Lower leg skin (tissue), 3 donors: ENCODE measurements around the gene GIGYF2.

ENCODE experiments used
- POLR2A ChIP-seq, 2 donors: fragments of 450-650 bp; IDR thresholded peaks; one replicate each; pipeline ENCODE4 v1.6.1; 2016 to 2017; ENCODE audit warnings: antibody characterized with exemption in 2 of 2, mild to moderate bottlenecking in 1 of 2, moderate library complexity in 1 of 2
- TF ChIP-seq, protein P1 (sequence below), 3 donors: fragments of 450-650 bp; IDR thresholded peaks; one replicate each; pipeline ENCODE4 v1.5.1; 2016; ENCODE audit warnings: antibody characterized with exemption in 3 of 3, mild to moderate bottlenecking in 3 of 3, moderate library complexity in 2 of 3

DNA sequence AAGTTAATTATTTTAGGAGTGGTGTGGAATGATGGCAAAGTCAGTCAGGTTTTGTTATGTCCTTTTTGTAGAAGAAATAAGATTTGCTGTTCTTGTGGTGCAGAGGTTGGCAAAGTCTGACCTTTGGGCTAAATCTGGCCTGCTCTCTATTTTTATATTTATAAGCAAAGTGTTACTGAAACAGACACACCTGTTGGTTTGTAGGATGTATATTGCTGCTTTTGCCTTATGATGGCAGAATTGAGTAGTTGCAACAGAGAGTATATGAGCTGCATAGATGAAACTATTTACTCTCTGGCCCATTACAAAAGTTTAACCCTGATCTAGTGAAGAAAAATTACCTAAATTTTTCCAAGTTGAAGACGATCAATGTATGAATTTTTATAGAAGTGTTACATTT is 113.3 kb downstream of the GIGYF2 start:
- TF ChIP-seq, protein P1, sequence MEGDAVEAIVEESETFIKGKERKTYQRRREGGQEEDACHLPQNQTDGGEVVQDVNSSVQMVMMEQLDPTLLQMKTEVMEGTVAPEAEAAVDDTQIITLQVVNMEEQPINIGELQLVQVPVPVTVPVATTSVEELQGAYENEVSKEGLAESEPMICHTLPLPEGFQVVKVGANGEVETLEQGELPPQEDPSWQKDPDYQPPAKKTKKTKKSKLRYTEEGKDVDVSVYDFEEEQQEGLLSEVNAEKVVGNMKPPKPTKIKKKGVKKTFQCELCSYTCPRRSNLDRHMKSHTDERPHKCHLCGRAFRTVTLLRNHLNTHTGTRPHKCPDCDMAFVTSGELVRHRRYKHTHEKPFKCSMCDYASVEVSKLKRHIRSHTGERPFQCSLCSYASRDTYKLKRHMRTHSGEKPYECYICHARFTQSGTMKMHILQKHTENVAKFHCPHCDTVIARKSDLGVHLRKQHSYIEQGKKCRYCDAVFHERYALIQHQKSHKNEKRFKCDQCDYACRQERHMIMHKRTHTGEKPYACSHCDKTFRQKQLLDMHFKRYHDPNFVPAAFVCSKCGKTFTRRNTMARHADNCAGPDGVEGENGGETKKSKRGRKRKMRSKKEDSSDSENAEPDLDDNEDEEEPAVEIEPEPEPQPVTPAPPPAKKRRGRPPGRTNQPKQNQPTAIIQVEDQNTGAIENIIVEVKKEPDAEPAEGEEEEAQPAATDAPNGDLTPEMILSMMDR (IDR thresholded peaks at IDR 0.05): no peak
- no peak for TF ChIP-seq POLR2A (IDR thresholded peaks at IDR 0.05)
